ENCODE data around the gene GDPD3.
"Not testable (repeated sequence)": the region's sequence is repeated elsewhere in the genome, so short reads cannot be mapped to it uniquely, and the experiment has no call there.

The GDPD3 gene

GRCh38 chr16:30116291-30117207 is 3.2 kb upstream of the GDPD3 start:
- Histone ChIP-seq H3K27ac (no peak overlapping the region), H3K4me3 (no peak overlapping the region)
- TF ChIP-seq CTCF (IDR thresholded peaks at IDR 0.05), result no peak
- no peak for DNase-seq (ENCODE audit: low spot score)

GRCh38 chr16:30115238-30115637 is 1.9 kb upstream of the GDPD3 start:
- no peak overlapping the region for H3K27ac ChIP-seq
- H3K4me3 ChIP-seq, result no peak overlapping the region
- no peak for DNase-seq (ENCODE audit: low spot score)
- no peak for TF ChIP-seq CTCF (IDR thresholded peaks at IDR 0.05)

GRCh38 chr16:30114833-30115232 is 1.5 kb upstream of the GDPD3 start:
- H3K4me3 ChIP-seq; DNase-seq (ENCODE audit: low spot score); H3K27ac ChIP-seq: not testable (repeated sequence)

GRCh38 chr16:30114411-30114810 is 1.1 kb upstream of the GDPD3 start:
- no peak for TF ChIP-seq CTCF (IDR thresholded peaks at IDR 0.05)
- H3K4me3 ChIP-seq, result no peak overlapping the region
- no peak overlapping the region for H3K27ac ChIP-seq
- no peak for DNase-seq (ENCODE audit: low spot score)

GRCh38 chr16:30113711-30114333 is 485 bp upstream of the GDPD3 start:
- Histone ChIP-seq H3K4me3 (no peak overlapping the region), H3K27ac (peak overlapping the region in 1 of 2 donors; percentile 55)
- DNase-seq (ENCODE audit: low spot score), result no peak
- no peak for TF ChIP-seq CTCF (IDR thresholded peaks at IDR 0.05)

- peak; percentile 41 for TF ChIP-seq CTCF (IDR thresholded peaks at IDR 0.05)
- Histone ChIP-seq H3K27ac (peak overlapping the region in 1 of 2 donors; percentile 13), H3K4me3 (no peak overlapping the region)
- no peak for DNase-seq (ENCODE audit: low spot score)
These were observed 923 bp downstream of the GDPD3 start for GRCh38 chr16:30112197-30113030.

- Histone ChIP-seq H3K4me3 (no peak overlapping the region), H3K27ac (no peak overlapping the region)
- DNase-seq (ENCODE audit: low spot score), result no peak
- TF ChIP-seq CTCF (IDR thresholded peaks at IDR 0.05), result no peak
These were observed 2.7 kb downstream of the GDPD3 start for GRCh38 chr16:30110661-30111060.

All from coronary artery (tissue), 2 donors.